Mesenchymal stem cell (in vitro differentiated cells and primary cell): Measurements from ENCODE around the gene SV2C.

Experiments
- DNase-seq: peaks from one replicate; pipeline ENCODE4 v3.0.0-alpha.2; 2013
- H2AFZ ChIP-seq: one replicate; pipeline ENCODE4 v1.6.1; 2013; ENCODE audit warnings: low read depth, mild to moderate bottlenecking, control low read depth, inconsistent platforms, low read length, moderate library complexity
- H2AK5ac ChIP-seq: 2 replicates; pipeline ENCODE4 v1.6.1; 2013; ENCODE audit warnings: low read length, moderate library complexity, mild to moderate bottlenecking, inconsistent platforms; ENCODE audit not compliant: severe bottlenecking
- H2BK120ac ChIP-seq: one replicate; pipeline ENCODE4 v1.6.1; 2013; ENCODE audit warnings: low read depth, mild to moderate bottlenecking, inconsistent platforms, low read length, moderate library complexity
- H2BK12ac ChIP-seq, 2 experiments: one replicate each; pipeline ENCODE4 v1.6.1; 2013; ENCODE audit warnings: inconsistent platforms in 2 of 2, low read length in 2 of 2, mild to moderate bottlenecking in 2 of 2, moderate library complexity in 2 of 2, control low read depth in 1 of 2
- H2BK15ac ChIP-seq: one replicate; pipeline ENCODE4 v1.6.1; 2013; ENCODE audit warnings: mild to moderate bottlenecking, low read depth, inconsistent platforms; ENCODE audit not compliant: poor library complexity, severe bottlenecking
- H2BK5ac ChIP-seq: 2 replicates; pipeline ENCODE4 v1.6.1; 2013; ENCODE audit warnings: low read depth, mild to moderate bottlenecking, low read length, control low read depth, inconsistent platforms; ENCODE audit not compliant: poor library complexity, severe bottlenecking
- H3K14ac ChIP-seq, 2 experiments: one replicate each; pipeline ENCODE4 v1.6.1; 2013; ENCODE audit warnings: inconsistent platforms in 2 of 2, low read length in 2 of 2, control low read depth in 1 of 2, mild to moderate bottlenecking in 1 of 2, moderate library complexity in 1 of 2
- H3K18ac ChIP-seq, 2 experiments: one replicate each; pipeline ENCODE4 v1.6.1; 2013; ENCODE audit warnings: inconsistent platforms in 2 of 2, low read length in 2 of 2, control low read depth in 1 of 2, low read depth in 1 of 2, mild to moderate bottlenecking in 1 of 2
- H3K23ac ChIP-seq, 2 experiments: one replicate each; pipeline ENCODE4 v1.6.1; 2013; ENCODE audit warnings: inconsistent platforms in 2 of 2, low read length in 2 of 2, mild to moderate bottlenecking in 2 of 2, moderate library complexity in 2 of 2, control low read depth in 1 of 2
- H3K27ac ChIP-seq: 2 replicates; pipeline ENCODE4 v1.5.1; 2013; ENCODE audit warnings: mild to moderate bottlenecking, moderate library complexity, low read length, control low read depth, inconsistent platforms; ENCODE audit not compliant: poor library complexity, severe bottlenecking
- H3K27me3 ChIP-seq, 2 experiments: 2 replicates each; pipeline versions ENCODE4 v1.6.1 to v1.7.0; 2013; ENCODE audit warnings: low read length in 2 of 2, mild to moderate bottlenecking in 2 of 2, moderate library complexity in 2 of 2, control low read depth in 1 of 2, inconsistent platforms in 1 of 2; ENCODE audit not compliant: control insufficient read depth in 1 of 2, insufficient read depth in 1 of 2
- H3K36me3 ChIP-seq, 2 experiments: 2 replicates each; pipeline versions ENCODE4 v1.6.1 to v1.7.0; 2013; ENCODE audit warnings: low read length in 2 of 2, control low read depth in 1 of 2, inconsistent platforms in 1 of 2, low read depth in 1 of 2, mild to moderate bottlenecking in 1 of 2; ENCODE audit not compliant: insufficient read depth in 2 of 2, control insufficient read depth in 1 of 2
- H3K4ac ChIP-seq, 2 experiments: one replicate each; pipeline ENCODE4 v1.6.1; 2013; ENCODE audit warnings: inconsistent platforms in 2 of 2, low read length in 2 of 2, mild to moderate bottlenecking in 2 of 2, moderate library complexity in 2 of 2, control low read depth in 1 of 2, low read depth in 1 of 2
- H3K4me1 ChIP-seq: 2 replicates; pipeline ENCODE4 v1.6.1; 2013; ENCODE audit warnings: low read depth, low read length, control low read depth; ENCODE audit not compliant: control insufficient read depth, insufficient read depth
- H3K4me2 ChIP-seq: 2 replicates; pipeline ENCODE4 v1.6.1; 2013; ENCODE audit warnings: low read length, mild to moderate bottlenecking, inconsistent platforms; ENCODE audit not compliant: poor library complexity, severe bottlenecking
- H3K4me3 ChIP-seq, 2 experiments: 2 replicates each; pipeline versions ENCODE4 v1.5.1 to v1.7.0; 2013; ENCODE audit warnings: low read length in 2 of 2, mild to moderate bottlenecking in 2 of 2, control low read depth in 1 of 2, low read depth in 1 of 2; ENCODE audit not compliant: insufficient read depth in 1 of 2
- H3K79me1 ChIP-seq: replicated peaks from 2 replicates; pipeline ENCODE4 v1.6.1; 2013; ENCODE audit warnings: mild to moderate bottlenecking, control low read depth, low read length, inconsistent platforms; ENCODE audit not compliant: poor library complexity, severe bottlenecking
- H3K9ac ChIP-seq: 2 replicates; pipeline ENCODE4 v1.7.0; 2013; ENCODE audit warnings: mild to moderate bottlenecking, low read length, moderate library complexity
- H3K9me3 ChIP-seq: 2 replicates; pipeline ENCODE4 v1.7.0; 2013; ENCODE audit warnings: mild to moderate bottlenecking, low read length; ENCODE audit not compliant: control insufficient read depth
- H4K8ac ChIP-seq: one replicate; pipeline ENCODE4 v1.6.1; 2013; ENCODE audit warnings: inconsistent platforms, mild to moderate bottlenecking, low read length, moderate library complexity
- H4K91ac ChIP-seq: one replicate; pipeline ENCODE4 v1.6.1; 2013; ENCODE audit warnings: mild to moderate bottlenecking, low read length, inconsistent platforms
- WGBS: methylation state at CpG from one replicate; pipeline ENCODE4 v1.1.7; 2013; ENCODE audit warnings: mixed read lengths; 5-methylcytosine and 5-hydroxymethylcytosine counted together

The SV2C gene

DNA sequence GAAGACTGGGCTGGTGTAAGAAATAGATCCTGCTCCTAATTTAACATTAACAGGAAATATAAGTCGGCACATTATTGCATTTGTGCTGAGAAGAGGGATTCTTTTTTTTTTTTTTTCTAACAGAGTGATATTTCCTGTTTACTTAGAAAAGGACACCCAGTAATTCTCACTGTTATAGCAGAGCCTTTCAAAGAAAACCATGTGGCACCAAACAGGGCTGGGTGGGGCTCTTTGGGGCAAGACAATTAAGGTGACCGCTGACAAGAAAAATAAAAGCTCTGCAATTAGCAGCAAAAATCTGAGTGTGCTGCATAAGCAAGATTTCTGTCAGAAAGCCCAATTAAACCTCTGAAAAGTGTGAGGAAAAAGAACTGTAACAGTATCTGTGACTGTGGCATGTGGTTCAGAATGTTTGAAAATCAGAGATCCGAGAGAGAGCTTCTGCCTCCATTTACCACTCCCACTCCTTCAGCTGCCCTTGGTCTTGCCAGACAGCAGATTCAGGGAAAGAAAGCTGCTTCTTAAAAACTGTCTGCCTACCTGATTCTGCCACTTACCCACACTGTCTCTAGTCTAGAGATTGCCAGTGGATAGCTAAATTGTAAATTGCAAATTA lies 242.8 kb downstream of the SV2C start:
- no peak overlapping the region for H3K14ac ChIP-seq

DNA sequence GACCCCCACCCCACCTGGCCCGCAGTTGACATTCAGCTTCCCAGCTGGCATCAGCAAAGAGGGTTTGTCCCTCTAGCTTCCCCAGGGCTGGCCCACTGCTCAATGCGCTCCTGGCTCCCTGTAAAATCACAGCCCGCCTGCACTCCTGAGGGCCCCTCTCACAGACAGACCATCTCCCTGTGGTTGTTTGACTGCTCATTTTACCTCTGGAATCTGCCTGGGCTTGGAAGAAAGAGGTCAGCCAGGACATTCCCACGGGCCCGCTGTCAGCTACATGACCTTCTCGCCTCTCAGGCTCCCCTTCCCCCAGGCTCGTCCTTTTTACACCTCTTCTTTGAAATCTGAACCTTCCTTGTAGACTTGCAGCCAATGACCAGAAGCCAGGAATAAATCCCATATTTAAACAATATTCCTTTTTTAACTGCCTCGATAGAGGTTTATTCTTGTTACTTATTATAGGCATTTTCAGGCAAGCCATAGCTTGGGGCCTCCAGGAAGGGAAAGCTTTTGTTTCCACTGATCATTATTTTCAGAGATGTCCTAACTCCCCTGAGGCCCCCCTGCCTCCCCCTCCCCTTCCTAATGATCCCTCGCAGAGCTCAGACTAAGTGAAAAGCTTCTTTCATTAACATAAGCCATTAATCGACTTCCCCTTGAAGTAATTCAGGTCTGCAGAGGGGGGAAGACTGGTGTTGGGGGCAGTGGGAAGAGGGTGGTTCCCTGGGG lies 243.6 kb downstream of the SV2C start:
- peak overlapping the region; percentile 17 to 56 for H2BK12ac ChIP-seq
- H3K14ac ChIP-seq, result peak overlapping the region in 1 of 2 experiments; percentile 36
- H2BK5ac ChIP-seq, result no peak overlapping the region
- DNase-seq, result peak; percentile 18
- H3K9me3 ChIP-seq, result no peaks in the 10 kb centered on the region
- peak overlapping the region; percentile 35 to 44 for H3K4ac ChIP-seq
- no peak overlapping the region for H4K91ac ChIP-seq
- 27% methylated on average over 9 of the region's 10 CpGs for WGBS
- peaks cover 25 to 28% of the 10 kb centered on the region in 2 experiments for H3K27me3 ChIP-seq
- H2BK120ac ChIP-seq, result peak overlapping the region; percentile 73
- H3K36me3 ChIP-seq, result no peaks in the 10 kb centered on the region
- peak overlapping the region; percentile 87 for H4K8ac ChIP-seq
- no peak overlapping the region for H3K27ac ChIP-seq
- peak overlapping the region; percentile 92 for H2AFZ ChIP-seq
- H3K4me2 ChIP-seq, result no peak overlapping the region
- no peak overlapping the region for H2AK5ac ChIP-seq
- no peaks in the 10 kb centered on the region for H3K79me1 ChIP-seq
- no peak overlapping the region for H3K4me3 ChIP-seq
- peaks cover 4% of the 10 kb centered on the region for H3K4me1 ChIP-seq
- no peak overlapping the region for H3K9ac ChIP-seq
- peak overlapping the region; percentile 22 to 92 for H3K18ac ChIP-seq
- H2BK15ac ChIP-seq, result peak overlapping the region; percentile 39
- no peak overlapping the region for H3K23ac ChIP-seq

More for the DNA sequence above, 242.8 kb downstream of the SV2C start:
- peaks cover 25 to 28% of the 10 kb centered on the region in 2 experiments for H3K27me3 ChIP-seq
- WGBS, result 15% methylated on average over 2 of the region's 3 CpGs
- H2BK5ac ChIP-seq, result no peak overlapping the region
- no peak overlapping the region for H4K8ac ChIP-seq
- H2BK12ac ChIP-seq, result no peak overlapping the region
- no peak overlapping the region for H2AFZ ChIP-seq
- no peak overlapping the region for H3K23ac ChIP-seq
- DNase-seq, result no peak
- H4K91ac ChIP-seq, result no peak overlapping the region
- H3K18ac ChIP-seq, result peak overlapping the region in 1 of 2 experiments; percentile 81
- no peak overlapping the region for H3K4me3 ChIP-seq
- H3K9ac ChIP-seq, result no peak overlapping the region
- H3K9me3 ChIP-seq, result no peaks in the 10 kb centered on the region
- H3K4ac ChIP-seq, result peak overlapping the region; percentile 30 to 35
- no peak overlapping the region for H2BK120ac ChIP-seq
- no peaks in the 10 kb centered on the region for H3K36me3 ChIP-seq
- H3K79me1 ChIP-seq, result no peaks in the 10 kb centered on the region
- H3K27ac ChIP-seq, result no peak overlapping the region
- H3K4me1 ChIP-seq, result peaks cover 4% of the 10 kb centered on the region
- no peak overlapping the region for H2BK15ac ChIP-seq
- H3K4me2 ChIP-seq, result no peak overlapping the region
- no peak overlapping the region for H2AK5ac ChIP-seq

DNA sequence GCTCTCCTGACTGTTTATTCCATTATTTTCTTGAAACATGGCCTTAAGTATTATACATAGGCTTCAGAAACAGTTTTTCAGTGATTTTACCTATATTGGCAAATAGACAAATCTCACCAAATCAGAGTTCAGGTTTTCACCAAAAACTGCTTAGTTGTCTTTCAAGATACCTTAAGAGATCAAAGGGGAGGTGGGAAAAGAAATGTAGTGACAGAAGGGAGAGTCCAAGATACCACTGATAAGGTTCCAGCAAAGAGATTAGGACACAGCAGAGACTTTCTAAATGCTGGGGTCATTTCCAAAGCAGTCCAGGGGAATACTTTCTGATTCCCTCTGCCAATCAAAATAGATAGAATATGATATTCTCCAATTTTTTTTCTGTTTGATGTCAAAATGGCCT lies 246.2 kb downstream of the SV2C start:
- no peak overlapping the region for H3K4me2 ChIP-seq
- no peak overlapping the region for H3K9ac ChIP-seq
- no peak overlapping the region for H3K23ac ChIP-seq
- no peak for DNase-seq
- no peaks in the 10 kb centered on the region for H3K36me3 ChIP-seq
- H3K4me1 ChIP-seq, result peaks cover 4% of the 10 kb centered on the region
- no peak overlapping the region for H2BK120ac ChIP-seq
- no peak overlapping the region for H2BK15ac ChIP-seq
- no peak overlapping the region for H3K4me3 ChIP-seq
- H2AK5ac ChIP-seq, result no peak overlapping the region
- no peak overlapping the region for H3K4ac ChIP-seq
- H3K27ac ChIP-seq, result no peak overlapping the region
- H2AFZ ChIP-seq, result no peak overlapping the region
- H4K91ac ChIP-seq, result no peak overlapping the region
- H2BK5ac ChIP-seq, result no peak overlapping the region
- no peaks in the 10 kb centered on the region for H3K79me1 ChIP-seq
- peaks cover 25 to 44% of the 10 kb centered on the region in 2 experiments for H3K27me3 ChIP-seq
- no peak overlapping the region for H3K14ac ChIP-seq
- H2BK12ac ChIP-seq, result no peak overlapping the region
- H3K18ac ChIP-seq, result no peak overlapping the region
- H4K8ac ChIP-seq, result no peak overlapping the region
- no peaks in the 10 kb centered on the region for H3K9me3 ChIP-seq

DNA sequence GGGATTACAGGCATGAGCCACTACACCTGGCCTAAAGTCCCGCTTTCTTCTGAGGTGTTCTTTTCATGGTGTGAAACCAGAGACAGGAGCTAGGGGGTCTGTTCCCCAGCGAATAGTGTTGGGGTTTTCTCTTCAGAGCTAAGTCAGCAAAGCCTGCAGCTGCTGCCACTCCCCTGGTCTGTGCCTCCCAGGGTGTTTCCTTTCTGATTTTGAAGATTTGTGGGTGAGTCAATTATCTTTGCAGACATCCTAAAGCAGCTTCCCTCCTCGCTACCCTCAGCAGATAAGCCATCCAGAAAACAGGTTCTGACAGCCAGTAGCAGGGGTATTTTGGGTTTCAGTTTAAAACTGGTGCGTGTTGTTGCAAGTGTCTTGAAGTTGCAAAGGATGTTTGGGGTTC lies 247.9 kb downstream of the SV2C start:
- Histone ChIP-seq H2BK5ac (no peak overlapping the region), H3K27me3 (peaks cover 13 to 40% of the 10 kb centered on the region in 2 experiments), H3K4ac (no peak overlapping the region), H3K4me2 (no peak overlapping the region), H2AFZ (no peak overlapping the region), H3K18ac (no peak overlapping the region), H3K14ac (no peak overlapping the region), H3K27ac (no peak overlapping the region), H2AK5ac (no peak overlapping the region), H3K9ac (no peak overlapping the region), H4K8ac (no peak overlapping the region), H3K36me3 (no peaks in the 10 kb centered on the region), H3K23ac (no peak overlapping the region), H2BK12ac (no peak overlapping the region), H2BK15ac (no peak overlapping the region), H3K4me3 (no peak overlapping the region), H3K9me3 (no peaks in the 10 kb centered on the region), H3K4me1 (peaks cover 4% of the 10 kb centered on the region), H2BK120ac (no peak overlapping the region), H3K79me1 (no peaks in the 10 kb centered on the region), H4K91ac (no peak overlapping the region)
- DNase-seq, result no peak
- 67% methylated on average over 4 of the region's 4 CpGs for WGBS
